HEK293 (cell line): Measurements from ENCODE around the gene RAB40C.

ENCODE experiments used
- CTCF ChIP-seq: fragments of 450-650 bp; formaldehyde crosslinking; IDR thresholded peaks from 2 replicates; pipeline ENCODE4 v1.5.1; 2016; ENCODE audit warnings: missing biosample characterization, missing genetic modification characterization
- GLIS2 ChIP-seq: fragments of 450-650 bp; formaldehyde crosslinking; IDR thresholded peaks from 2 replicates; pipeline ENCODE4 v1.5.1; 2016; ENCODE audit warnings: missing biosample characterization, missing genetic modification characterization
- HOXD13 ChIP-seq: sonication (generic); formaldehyde crosslinking; IDR thresholded peaks from 2 replicates; pipeline ENCODE4 v1.8.0; 2022; ENCODE audit warnings: missing genetic modification reagents, borderline replicate concordance
- REPIN1 ChIP-seq: fragments of 450-650 bp; formaldehyde crosslinking; IDR thresholded peaks from 2 replicates; pipeline ENCODE4 v1.5.1; 2017; ENCODE audit warnings: missing biosample characterization, missing genetic modification characterization, low read depth
- WT1 ChIP-seq: fragments of 450-650 bp; formaldehyde crosslinking; IDR thresholded peaks from 2 replicates; pipeline ENCODE4 v1.5.1; 2016; ENCODE audit warnings: missing biosample characterization, missing genetic modification characterization
- ZNF138 ChIP-seq: fragments of 450-650 bp; formaldehyde crosslinking; IDR thresholded peaks from 2 replicates; pipeline ENCODE4 v1.5.1; 2016; ENCODE audit warnings: missing biosample characterization, missing genetic modification characterization, borderline replicate concordance
- ZNF175 ChIP-seq: fragments of 450-650 bp; formaldehyde crosslinking; IDR thresholded peaks from 2 replicates; pipeline ENCODE4 v1.5.1; 2016; ENCODE audit warnings: missing biosample characterization, missing genetic modification characterization
- ZNF449 ChIP-seq: fragments of 450-650 bp; formaldehyde crosslinking; IDR thresholded peaks from 2 replicates; pipeline ENCODE4 v1.5.1; 2017; ENCODE audit warnings: missing biosample characterization, mild to moderate bottlenecking, missing genetic modification characterization, moderate library complexity
- ZNF514 ChIP-seq: fragments of 450-650 bp; formaldehyde crosslinking; IDR thresholded peaks from 2 replicates; pipeline ENCODE4 v1.5.1; 2016; ENCODE audit warnings: missing biosample characterization, missing genetic modification characterization
- ZNF658 ChIP-seq: fragments of 450-650 bp; formaldehyde crosslinking; IDR thresholded peaks from 2 replicates; pipeline ENCODE4; 2016; ENCODE audit warnings: missing biosample characterization, missing genetic modification characterization
- ZNF785 ChIP-seq: fragments of 450-650 bp; formaldehyde crosslinking; IDR thresholded peaks from 2 replicates; pipeline ENCODE4 v1.5.1; 2016; ENCODE audit warnings: missing biosample characterization, missing genetic modification characterization

GRCh38 chr16:583470-583814, 6.4 kb upstream of the RAB40C start:
- TF ChIP-seq REPIN1 (tag by site-specific recombination) (no peak), ZNF449 (tag by site-specific recombination) (no peak), ZNF175 (tag by site-specific recombination) (no peak), WT1 (tag by site-specific recombination) (no peak), ZNF514 (no peak), CTCF (tag by site-specific recombination) (no peak), ZNF785 (tag by site-specific recombination) (no peak), HOXD13 (CRISPR knock-in tag) (no peak), GLIS2 (tag by site-specific recombination) (no peak), ZNF138 (no peak), ZNF658 (tag by site-specific recombination) (no peak)
